Fibroblast of the aortic adventitia (primary cell): ENCODE results near the gene PHRF1. TPM values are rescaled to one million over a fixed set of nuclear protein-coding genes. Genes with fewer than 3 reads are reported as not detected.
A peak's percentile ranks its signal among the peaks of the same experiment; 100 is the strongest.
"Not testable (repeated sequence)": the region's sequence is repeated elsewhere in the genome, so short reads cannot be mapped to it uniquely, and the experiment has no call there.

ENCODE experiments used
- DNase-seq: peaks from one replicate; pipeline ENCODE4 v3.0.0-alpha.2; 2010; ENCODE audit warnings: low read depth
- H3K4me3 ChIP-seq: 2 replicates; pipeline ENCODE4 v1.5.1; 2011; ENCODE audit warnings: low read depth, mild to moderate bottlenecking, control low read depth, low read length, moderate library complexity
- CTCF ChIP-seq: IDR thresholded peaks from 2 replicates; pipeline ENCODE4 v1.5.1; 2011; ENCODE audit warnings: mild to moderate bottlenecking, low read length, control low read depth, inconsistent platforms; ENCODE audit not compliant: insufficient read depth
- total RNA-seq: library from RNA; depleted of rRNA; stranded (reverse); fragments of >200 nt; gene quantifications from 2 replicates; pipeline ENCODE4 v1.2.3, GENCODE V29; 2012; ENCODE audit warnings: low replicate concordance

Gene PHRF1
- total RNA-seq, 1 donor, result 27.6 TPM

- DNase-seq, result no peak
- H3K4me3 ChIP-seq, result peak overlapping the region; percentile 66
- no peak for TF ChIP-seq CTCF
These were observed 6.9 kb upstream of the PHRF1 start for GRCh38 chr11:569158-569885.

GRCh38 chr11:571802-572185, 4.5 kb upstream of the PHRF1 start:
- no peak for TF ChIP-seq CTCF
- DNase-seq, result no peak
- no peak overlapping the region for H3K4me3 ChIP-seq

- no peak for DNase-seq
- TF ChIP-seq CTCF, result no peak
- no peak overlapping the region for H3K4me3 ChIP-seq
These were observed 3.0 kb upstream of the PHRF1 start for GRCh38 chr11:573146-573759.

GRCh38 chr11:574031-574570, 2.2 kb upstream of the PHRF1 start:
- DNase-seq, H3K4me3 ChIP-seq: not testable (repeated sequence)

- TF ChIP-seq CTCF, result no peak
- H3K4me3 ChIP-seq, result peak overlapping the region; percentile 72
- DNase-seq, result no peak
These were observed 1.5 kb upstream of the PHRF1 start for GRCh38 chr11:574632-575312.

- peak overlapping the region; percentile 72 for H3K4me3 ChIP-seq
- DNase-seq, result no peak
- no peak for TF ChIP-seq CTCF
These were observed 816 bp upstream of the PHRF1 start for GRCh38 chr11:575313-575995.
